HepG2 (cell line): Measurements from ENCODE around the gene ISG20. TPM values are rescaled to one million over a fixed set of nuclear protein-coding genes. Genes with fewer than 3 reads are reported as not detected.

Source experiments
- SMARCC2 ChIP-seq: fragments of 450-650 bp; IDR thresholded peaks from 2 replicates; pipeline ENCODE4 v1.6.1; 2017; ENCODE audit warnings: antibody characterized with exemption, mild to moderate bottlenecking
- TBX2 ChIP-seq: sonication (generic); formaldehyde crosslinking; IDR thresholded peaks from 2 replicates; pipeline ENCODE4 v1.5.0; 2020; ENCODE audit warnings: missing genetic modification reagents, mild to moderate bottlenecking, borderline replicate concordance
- ZNF337 ChIP-seq: sonication (generic); formaldehyde crosslinking; IDR thresholded peaks from 2 replicates; pipeline ENCODE4 v1.5.1; 2020; ENCODE audit warnings: missing genetic modification reagents, low read depth, mild to moderate bottlenecking, borderline replicate concordance
- ZNF407 ChIP-seq: sonication (generic); formaldehyde crosslinking; IDR thresholded peaks from one replicate; pipeline ENCODE4 v1.5.1; 2020; ENCODE audit warnings: mild to moderate bottlenecking, missing genetic modification reagents; ENCODE audit errors: not compliant biosample characterization
- ZNF598 ChIP-seq: sonication (generic); formaldehyde crosslinking; IDR thresholded peaks from 2 replicates; pipeline ENCODE4 v1.5.1; 2020; ENCODE audit warnings: mild to moderate bottlenecking, missing genetic modification reagents, borderline replicate concordance
- ZNF841 ChIP-seq: sonication (generic); formaldehyde crosslinking; IDR thresholded peaks from 2 replicates; pipeline ENCODE4 v1.8.1; 2023; ENCODE audit warnings: missing genetic modification reagents, borderline replicate concordance
- polyA plus RNA-seq, 8 experiments: library from polyadenylated mRNA; depleted of rRNA in 3 of 8; stranded (reverse) in 7 of 8; unstranded in 1 of 8; fragments of >200 nt; fragmentation: Illumina TruSeq in 4 of 8; extraction: Trizol in 4 of 8; gene quantifications; 2 replicates each; pipeline versions ENCODE4 v1.2.1 to v1.2.3, GENCODE V29; 2011 to 2016; ENCODE audit warnings: low read depth in 4 of 8, missing spikeins in 1 of 8, mixed read lengths in 1 of 8; ENCODE audit not compliant: insufficient read depth in 1 of 8
- total RNA-seq, 5 experiments: library from RNA; depleted of rRNA; stranded (reverse); fragments of >200 nt; fragmentation: Illumina TruSeq; extraction: Trizol; gene quantifications; 2 replicates each; pipeline ENCODE4 v1.2.3, GENCODE V29; 2016; ENCODE audit warnings: low read depth in 1 of 5

ISG20 gene
- total and polyA plus RNA-seq, 2 of the 13 experiments (the other 11 are each of a cell fraction or from before 2014, with no cell fraction given): 6.3 to 31.5 TPM

- TF ChIP-seq ZNF407 (CRISPR knock-in tag) (no peak), ZNF337 (CRISPR knock-in tag) (no peak), ZNF598 (no peak), SMARCC2 (no peak), TBX2 (no peak), ZNF841 (no peak)
Measured at GRCh38 chr15:88674661-88675060, 35.8 kb downstream of the ISG20 start (continued).
